Measurements from ENCODE around the gene TTLL9. TPM values are rescaled to one million over a fixed set of nuclear protein-coding genes. Genes with fewer than 3 reads are reported as not detected.

Gene TTLL9
- total RNA-seq, 4 donors from 2014 or later: 0.16 TPM; not detected in 3

DNA sequence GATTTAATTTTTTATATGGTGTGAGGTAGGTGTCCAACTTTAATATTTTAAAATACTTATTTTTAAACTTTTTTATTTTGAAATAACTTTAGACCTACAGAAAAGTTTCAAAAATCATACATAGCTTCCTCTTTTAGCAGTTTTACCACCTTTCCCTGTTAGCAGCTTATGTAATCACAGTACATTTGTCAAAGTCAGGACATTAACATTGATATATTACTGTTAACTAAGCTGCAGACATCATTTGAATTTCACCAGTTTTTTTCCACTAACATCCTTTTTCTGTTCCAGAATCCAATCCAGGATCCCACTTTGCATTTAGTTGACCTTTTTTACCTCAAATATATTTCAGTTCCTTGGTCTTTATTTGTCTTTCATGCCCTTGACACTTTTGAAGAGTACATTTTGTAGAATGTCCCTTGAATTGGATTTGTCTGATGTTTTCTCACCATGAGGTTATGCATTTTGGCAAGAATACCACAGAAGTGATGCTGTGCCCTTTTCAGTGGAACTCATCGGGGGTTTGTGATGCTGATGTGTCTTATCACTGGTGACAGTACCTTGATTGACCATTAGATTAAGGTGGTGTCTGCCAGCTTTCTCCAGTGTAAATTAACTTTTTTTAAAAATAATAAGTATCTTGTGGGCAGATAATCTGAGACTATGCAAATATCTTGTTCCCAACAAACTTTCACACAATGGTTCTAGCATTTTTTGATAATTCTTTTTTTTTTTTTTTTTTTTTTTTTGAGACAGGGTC is 33.4 kb downstream of the TTLL9 start:
- 65 to 82% methylated on average over 1 of the region's 1 CpG for WGBS, 2 donors

DNA sequence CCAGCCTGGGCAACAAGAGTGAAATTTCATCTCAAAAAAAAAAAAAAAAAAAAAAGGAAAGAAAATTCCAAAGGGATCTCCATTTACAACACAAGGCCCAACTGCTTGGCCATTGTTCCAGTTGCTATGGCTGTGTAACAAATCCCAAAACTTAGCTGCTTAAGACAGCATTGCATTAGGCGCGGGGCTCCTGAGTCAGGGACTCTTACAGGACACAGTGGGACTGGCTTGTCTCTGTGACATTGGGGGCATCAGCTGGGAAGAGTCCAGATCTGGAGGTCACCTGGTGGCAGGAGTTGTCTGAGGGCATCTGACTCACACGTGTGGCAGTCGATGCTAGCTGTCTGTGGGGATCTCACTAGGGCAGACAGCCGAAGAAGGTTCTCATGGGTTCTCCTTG is 35.6 kb downstream of the TTLL9 start:
- 79% methylated on average over 5 of the region's 5 CpGs for WGBS, 2 donors
- intact Hi-C loops (cut with DNase I; ENCODE audit: low total_unique reads): no loop called here
- no peak overlapping the region for H3K4me3 ChIP-seq (ENCODE audit: low read depth, poor library complexity, severe bottlenecking)
- DNase-seq (ENCODE audit: low spot score in 2 of 2): no peak
- TF ChIP-seq, protein P1, sequence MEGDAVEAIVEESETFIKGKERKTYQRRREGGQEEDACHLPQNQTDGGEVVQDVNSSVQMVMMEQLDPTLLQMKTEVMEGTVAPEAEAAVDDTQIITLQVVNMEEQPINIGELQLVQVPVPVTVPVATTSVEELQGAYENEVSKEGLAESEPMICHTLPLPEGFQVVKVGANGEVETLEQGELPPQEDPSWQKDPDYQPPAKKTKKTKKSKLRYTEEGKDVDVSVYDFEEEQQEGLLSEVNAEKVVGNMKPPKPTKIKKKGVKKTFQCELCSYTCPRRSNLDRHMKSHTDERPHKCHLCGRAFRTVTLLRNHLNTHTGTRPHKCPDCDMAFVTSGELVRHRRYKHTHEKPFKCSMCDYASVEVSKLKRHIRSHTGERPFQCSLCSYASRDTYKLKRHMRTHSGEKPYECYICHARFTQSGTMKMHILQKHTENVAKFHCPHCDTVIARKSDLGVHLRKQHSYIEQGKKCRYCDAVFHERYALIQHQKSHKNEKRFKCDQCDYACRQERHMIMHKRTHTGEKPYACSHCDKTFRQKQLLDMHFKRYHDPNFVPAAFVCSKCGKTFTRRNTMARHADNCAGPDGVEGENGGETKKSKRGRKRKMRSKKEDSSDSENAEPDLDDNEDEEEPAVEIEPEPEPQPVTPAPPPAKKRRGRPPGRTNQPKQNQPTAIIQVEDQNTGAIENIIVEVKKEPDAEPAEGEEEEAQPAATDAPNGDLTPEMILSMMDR (IDR thresholded peaks at IDR 0.05): no peak
- TF ChIP-seq POLR2A (IDR thresholded peaks at IDR 0.05): no peak

More for the DNA sequence above, 33.4 kb downstream of the TTLL9 start:
- no peak overlapping the region for H3K4me3 ChIP-seq (ENCODE audit: low read depth, poor library complexity, severe bottlenecking)
- TF ChIP-seq POLR2A (IDR thresholded peaks at IDR 0.05): no peak
- TF ChIP-seq, protein P1 (IDR thresholded peaks at IDR 0.05): no peak
- no peak for DNase-seq (ENCODE audit: low spot score in 2 of 2)
- intact Hi-C loops (cut with DNase I; ENCODE audit: low total_unique reads): no loop called here

DNA sequence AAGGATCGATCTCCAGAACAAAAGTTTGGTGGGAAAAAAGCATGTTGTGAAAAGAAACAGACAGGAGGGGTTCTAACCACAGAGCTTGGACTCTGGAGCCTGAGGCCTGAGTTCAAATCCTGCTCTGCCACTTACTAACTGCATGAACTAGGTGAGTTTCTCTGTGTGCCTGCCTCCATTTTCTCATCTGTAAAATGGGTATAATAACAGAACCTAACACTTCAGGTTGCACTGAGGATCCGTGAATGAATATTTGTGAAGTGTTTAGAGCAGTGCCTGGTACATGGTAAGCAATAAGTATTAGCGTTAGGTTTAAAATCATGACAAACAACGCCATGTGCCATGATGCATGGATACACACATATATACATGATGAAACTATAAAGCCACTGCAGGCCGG is 36.6 kb downstream of the TTLL9 start:
- TF ChIP-seq, protein P1 (IDR thresholded peaks at IDR 0.05): no peak
- TF ChIP-seq POLR2A (IDR thresholded peaks at IDR 0.05): no peak

DNA sequence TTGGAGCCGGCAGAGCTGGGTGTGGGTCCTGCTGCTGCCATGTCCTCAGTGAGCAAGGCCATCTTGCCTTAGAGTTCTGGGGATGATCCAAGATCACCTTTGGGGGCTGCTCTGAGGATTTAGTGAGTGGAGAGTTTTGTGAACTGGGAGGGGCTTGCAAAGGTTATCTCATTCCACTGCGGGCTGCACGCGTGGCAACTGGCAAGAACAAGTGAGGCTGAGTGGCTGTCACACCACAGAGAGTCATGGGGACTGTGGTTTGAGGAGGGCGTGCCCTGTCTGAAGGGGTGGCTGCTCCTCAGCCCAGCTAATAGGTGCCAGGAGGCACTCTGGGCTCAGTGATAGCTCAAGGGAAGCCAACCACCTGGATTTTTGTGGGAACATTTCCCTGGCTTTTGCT is 37.6 kb downstream of the TTLL9 start:
- 76 to 83% methylated on average over 5 of the region's 5 CpGs for WGBS, 2 donors
- H3K4me3 ChIP-seq (ENCODE audit: low read depth, poor library complexity, severe bottlenecking): no peak overlapping the region
- DNase-seq (ENCODE audit: low spot score in 2 of 2): no peak
- intact Hi-C loops (cut with DNase I; ENCODE audit: low total_unique reads): no loop called here
- no peak for TF ChIP-seq POLR2A (IDR thresholded peaks at IDR 0.05)
- TF ChIP-seq, protein P1 (IDR thresholded peaks at IDR 0.05): no peak

More for the DNA sequence above, 36.6 kb downstream of the TTLL9 start:
- WGBS, 2 donors: 94 to 96% methylated on average over 5 of the region's 5 CpGs
- no peak for DNase-seq (ENCODE audit: low spot score in 2 of 2)
- H3K4me3 ChIP-seq (ENCODE audit: low read depth, poor library complexity, severe bottlenecking): no peak overlapping the region
- intact Hi-C loops (cut with DNase I; ENCODE audit: low total_unique reads): no loop called here

DNA sequence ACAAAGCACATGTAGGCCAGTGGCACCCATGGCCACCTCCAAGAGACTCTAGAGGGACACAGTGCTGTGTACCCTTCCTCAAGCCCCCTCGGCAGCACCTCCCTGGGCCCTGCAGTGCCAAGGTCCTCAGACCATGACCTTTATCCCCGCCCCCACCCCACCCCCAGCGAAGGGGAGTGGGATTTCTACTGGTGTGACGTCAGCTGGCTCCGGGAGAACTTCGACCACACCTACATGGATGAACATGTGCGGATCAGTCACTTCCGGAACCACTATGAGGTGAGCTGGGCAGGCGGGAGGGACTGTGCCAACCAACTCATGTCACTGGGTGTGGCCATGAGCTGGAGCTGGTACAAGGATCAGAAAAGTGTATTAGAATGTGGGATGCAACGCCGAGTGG is 38.0 kb downstream of the TTLL9 start:
- TF ChIP-seq, protein P1 (IDR thresholded peaks at IDR 0.05): no peak
- TF ChIP-seq POLR2A (IDR thresholded peaks at IDR 0.05): no peak

More for the DNA sequence above, 38.0 kb downstream of the TTLL9 start:
- 60 to 68% methylated on average over 11 of the region's 11 CpGs for WGBS, 2 donors
- no peak overlapping the region for H3K4me3 ChIP-seq (ENCODE audit: low read depth, poor library complexity, severe bottlenecking)
- no peak for DNase-seq (ENCODE audit: low spot score in 2 of 2)
- intact Hi-C loops (cut with DNase I; ENCODE audit: low total_unique reads): no loop called here

Data from lower leg skin (tissue), 4 donors.